Gastroesophageal sphincter (tissue), 3 donors: ENCODE data around the gene ARPP19.
"Not testable (repeated sequence)": the region's sequence is repeated elsewhere in the genome, so short reads cannot be mapped to it uniquely, and the experiment has no call there.

Source experiments
- POLR2A ChIP-seq, 2 donors: fragments of 450-650 bp; IDR thresholded peaks; one replicate each; pipeline ENCODE4 v1.6.1; 2017; ENCODE audit warnings: antibody characterized with exemption in 2 of 2, mild to moderate bottlenecking in 2 of 2, moderate library complexity in 1 of 2
- POLR2AphosphoS5 ChIP-seq: sonication (generic); formaldehyde crosslinking; IDR thresholded peaks from one replicate; pipeline ENCODE4 v1.6.1; 2017; ENCODE audit warnings: antibody characterized with exemption
- TF ChIP-seq, protein P1 (sequence below), 4 experiments: fragments of 200-600 bp in 2 of 4; fragments of 450-650 bp in 2 of 4; sonication (generic) in 1 of 4; IDR thresholded peaks; one replicate each; pipeline ENCODE4 v1.5.1; 2017 to 2019; ENCODE audit warnings: antibody characterized with exemption in 4 of 4, mild to moderate bottlenecking in 2 of 4, moderate library complexity in 2 of 4

DNA sequence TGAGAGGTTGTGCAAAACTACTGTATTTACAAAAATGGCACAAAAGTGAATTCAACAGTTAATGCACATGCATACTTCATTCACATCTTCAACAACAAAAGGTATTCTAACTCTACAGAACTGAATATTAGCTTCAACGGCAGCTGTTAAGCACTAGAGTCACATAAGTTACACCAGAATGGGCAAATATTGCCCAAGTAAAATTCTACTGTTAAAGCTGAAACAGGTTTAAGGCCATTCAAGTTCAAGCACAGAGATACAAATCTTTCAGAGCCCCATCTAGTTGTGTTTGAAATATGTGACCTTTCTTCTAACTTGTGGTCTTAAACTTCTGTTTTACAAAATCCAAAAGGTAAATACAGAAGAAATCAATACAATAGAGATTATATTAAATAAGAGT lies 17.6 kb downstream of the ARPP19 start:
- TF ChIP-seq, protein P1, sequence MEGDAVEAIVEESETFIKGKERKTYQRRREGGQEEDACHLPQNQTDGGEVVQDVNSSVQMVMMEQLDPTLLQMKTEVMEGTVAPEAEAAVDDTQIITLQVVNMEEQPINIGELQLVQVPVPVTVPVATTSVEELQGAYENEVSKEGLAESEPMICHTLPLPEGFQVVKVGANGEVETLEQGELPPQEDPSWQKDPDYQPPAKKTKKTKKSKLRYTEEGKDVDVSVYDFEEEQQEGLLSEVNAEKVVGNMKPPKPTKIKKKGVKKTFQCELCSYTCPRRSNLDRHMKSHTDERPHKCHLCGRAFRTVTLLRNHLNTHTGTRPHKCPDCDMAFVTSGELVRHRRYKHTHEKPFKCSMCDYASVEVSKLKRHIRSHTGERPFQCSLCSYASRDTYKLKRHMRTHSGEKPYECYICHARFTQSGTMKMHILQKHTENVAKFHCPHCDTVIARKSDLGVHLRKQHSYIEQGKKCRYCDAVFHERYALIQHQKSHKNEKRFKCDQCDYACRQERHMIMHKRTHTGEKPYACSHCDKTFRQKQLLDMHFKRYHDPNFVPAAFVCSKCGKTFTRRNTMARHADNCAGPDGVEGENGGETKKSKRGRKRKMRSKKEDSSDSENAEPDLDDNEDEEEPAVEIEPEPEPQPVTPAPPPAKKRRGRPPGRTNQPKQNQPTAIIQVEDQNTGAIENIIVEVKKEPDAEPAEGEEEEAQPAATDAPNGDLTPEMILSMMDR (IDR thresholded peaks at IDR 0.05) = not testable (repeated sequence)
- TF ChIP-seq POLR2A (IDR thresholded peaks at IDR 0.05); POLR2AphosphoS5: not testable (repeated sequence)
